ENCODE measurements around the gene IGF2BP3. TPM values are rescaled to one million over a fixed set of nuclear protein-coding genes. Genes with fewer than 3 reads are reported as not detected.
"Not testable (repeated sequence)": the region's sequence is repeated elsewhere in the genome, so short reads cannot be mapped to it uniquely, and the experiment has no call there.

IGF2BP3 gene
- total RNA-seq, 2 experiments from 2014 or later = 0.50 to 1.2 TPM

- ChIA-PET POLR2A (no interaction called here), CTCF (no interaction called here)
- no peak overlapping the region for H3K4me3 Mint-ChIP-seq
- peaks cover 10% of the 10 kb centered on the region for H3K9me3 Mint-ChIP-seq
- H3K36me3 Mint-ChIP-seq (ENCODE audit: low read depth) = no peaks in the 10 kb centered on the region
- H3K27ac Mint-ChIP-seq = no peak overlapping the region
- H3K4me1 Mint-ChIP-seq = no peaks in the 10 kb centered on the region
- no peak for DNase-seq
- H3K27me3 Mint-ChIP-seq = no peaks in the 10 kb centered on the region
Observed at GRCh38 chr7:23405240-23405618, 65.1 kb downstream of the IGF2BP3 start.

- no peaks in the 10 kb centered on the region for H3K27me3 Mint-ChIP-seq
- no peaks in the 10 kb centered on the region for H3K36me3 Mint-ChIP-seq (ENCODE audit: low read depth)
- H3K27ac Mint-ChIP-seq = no peak overlapping the region
- ChIA-PET CTCF (no interaction called here), POLR2A (interaction anchor here (0.5 kb wide), 1 partner anchor 14 kb away, joined by 3 read pairs; no protein-coding TSS in a partner anchor)
- no peak for DNase-seq
- H3K9me3 Mint-ChIP-seq = peaks cover 10% of the 10 kb centered on the region
- H3K4me3 Mint-ChIP-seq = no peak overlapping the region
- H3K4me1 Mint-ChIP-seq = no peaks in the 10 kb centered on the region
Observed at GRCh38 chr7:23404546-23405239, 65.6 kb downstream of the IGF2BP3 start.

- no peak overlapping the region for H3K4me3 Mint-ChIP-seq
- POLR2A ChIA-PET = interaction anchor here (0.5 kb wide), 1 partner anchor 14 kb away, joined by 3 read pairs; no protein-coding TSS in a partner anchor
- H3K9me3 Mint-ChIP-seq = peaks cover 10% of the 10 kb centered on the region
- DNase-seq = no peak
- H3K4me1 Mint-ChIP-seq = no peaks in the 10 kb centered on the region
- no peaks in the 10 kb centered on the region for H3K27me3 Mint-ChIP-seq
- no peaks in the 10 kb centered on the region for H3K36me3 Mint-ChIP-seq (ENCODE audit: low read depth)
- H3K27ac Mint-ChIP-seq = no peak overlapping the region
- CTCF ChIA-PET = no interaction called here
Observed at GRCh38 chr7:23403970-23404369, 66.3 kb downstream of the IGF2BP3 start.

- POLR2A ChIA-PET; H3K36me3 Mint-ChIP-seq (ENCODE audit: low read depth); CTCF ChIA-PET; H3K9me3 Mint-ChIP-seq; H3K27me3 Mint-ChIP-seq; H3K27ac Mint-ChIP-seq; H3K4me3 Mint-ChIP-seq; H3K4me1 Mint-ChIP-seq; DNase-seq: not testable (repeated sequence)
Observed at GRCh38 chr7:23398090-23398489, 72.2 kb downstream of the IGF2BP3 start.

- no peaks in the 10 kb centered on the region for H3K9me3 Mint-ChIP-seq
- no peak overlapping the region for H3K27ac Mint-ChIP-seq
- DNase-seq = no peak
- H3K27me3 Mint-ChIP-seq = no peaks in the 10 kb centered on the region
- H3K4me3 Mint-ChIP-seq = no peak overlapping the region
- ChIA-PET CTCF (interaction anchor here (0.6 to 1.1 kb wide), 2 partner anchors 13 to 36 kb away, joined by 3 read pairs; no protein-coding TSS in a partner anchor), POLR2A (no interaction called here)
- no peaks in the 10 kb centered on the region for H3K36me3 Mint-ChIP-seq (ENCODE audit: low read depth)
- H3K4me1 Mint-ChIP-seq = no peaks in the 10 kb centered on the region
Observed at GRCh38 chr7:23397241-23397640, 73.0 kb downstream of the IGF2BP3 start.

- CTCF ChIA-PET = interaction anchor here (0.6 to 1.1 kb wide), 2 partner anchors 14 to 37 kb away, joined by 3 read pairs; no protein-coding TSS in a partner anchor
- Mint-ChIP-seq H3K36me3 (ENCODE audit: low read depth) (no peaks in the 10 kb centered on the region), H3K9me3 (no peaks in the 10 kb centered on the region), H3K27me3 (no peaks in the 10 kb centered on the region), H3K4me1 (no peaks in the 10 kb centered on the region), H3K27ac (no peak overlapping the region), H3K4me3 (no peak overlapping the region)
- POLR2A ChIA-PET = no interaction called here
- DNase-seq = no peak
Observed at GRCh38 chr7:23396222-23397015, 73.9 kb downstream of the IGF2BP3 start.

GRCh38 chr7:23394488-23395171, 75.7 kb downstream of the IGF2BP3 start:
- H3K27me3 Mint-ChIP-seq = no peaks in the 10 kb centered on the region
- DNase-seq = no peak
- ChIA-PET POLR2A (no interaction called here), CTCF (interaction anchor here (0.6 to 1.6 kb wide), 3 partner anchors 95 to 160 kb away, joined by 3 to 5 read pairs (median 4); no protein-coding TSS in a partner anchor)
- no peaks in the 10 kb centered on the region for H3K36me3 Mint-ChIP-seq (ENCODE audit: low read depth)
- H3K4me1 Mint-ChIP-seq = no peaks in the 10 kb centered on the region
- no peak overlapping the region for H3K4me3 Mint-ChIP-seq
- H3K27ac Mint-ChIP-seq = no peak overlapping the region
- H3K9me3 Mint-ChIP-seq = no peaks in the 10 kb centered on the region

GRCh38 chr7:23393636-23394035, 76.7 kb downstream of the IGF2BP3 start:
- Mint-ChIP-seq H3K36me3 (ENCODE audit: low read depth) (no peaks in the 10 kb centered on the region), H3K4me1 (no peaks in the 10 kb centered on the region), H3K27ac (no peak overlapping the region), H3K4me3 (no peak overlapping the region), H3K9me3 (no peaks in the 10 kb centered on the region), H3K27me3 (no peaks in the 10 kb centered on the region)
- ChIA-PET POLR2A (no interaction called here), CTCF (interaction anchor here (1.6 kb wide), 1 partner anchor 94 kb away, joined by 3 read pairs; no protein-coding TSS in a partner anchor)
- no peak for DNase-seq

GRCh38 chr7:23389701-23390100, 80.6 kb downstream of the IGF2BP3 start:
- H3K27me3 Mint-ChIP-seq = no peaks in the 10 kb centered on the region
- no peak overlapping the region for H3K4me3 Mint-ChIP-seq
- DNase-seq = no peak
- peaks cover 4% of the 10 kb centered on the region for H3K4me1 Mint-ChIP-seq
- CTCF ChIA-PET = interaction anchor here (0.5 to 0.8 kb wide), 2 partner anchors 30 to 1828 kb away, joined by 3 to 4 read pairs; no protein-coding TSS in a partner anchor
- POLR2A ChIA-PET = no interaction called here
- no peak overlapping the region for H3K27ac Mint-ChIP-seq
- H3K36me3 Mint-ChIP-seq (ENCODE audit: low read depth) = no peaks in the 10 kb centered on the region
- H3K9me3 Mint-ChIP-seq = no peaks in the 10 kb centered on the region

- Mint-ChIP-seq H3K4me3 (no peak overlapping the region), H3K27ac (no peak overlapping the region), H3K27me3 (no peaks in the 10 kb centered on the region), H3K36me3 (ENCODE audit: low read depth) (no peaks in the 10 kb centered on the region), H3K4me1 (peaks cover 4% of the 10 kb centered on the region), H3K9me3 (no peaks in the 10 kb centered on the region)
- no peak for DNase-seq
- ChIA-PET CTCF (no interaction called here), POLR2A (no interaction called here)
Observed at GRCh38 chr7:23387583-23387982, 82.7 kb downstream of the IGF2BP3 start.

- H3K9me3 Mint-ChIP-seq = no peaks in the 10 kb centered on the region
- peaks cover 2% of the 10 kb centered on the region for H3K36me3 Mint-ChIP-seq (ENCODE audit: low read depth)
- no peak for DNase-seq
- no peak overlapping the region for H3K27ac Mint-ChIP-seq
- ChIA-PET POLR2A (no interaction called here), CTCF (interaction anchor here (0.7 to 1.9 kb wide), 2 partner anchors 27 to 112 kb away, joined by 3 to 4 read pairs; no protein-coding TSS in a partner anchor)
- no peak overlapping the region for H3K4me3 Mint-ChIP-seq
- H3K4me1 Mint-ChIP-seq = peaks cover 9% of the 10 kb centered on the region
- no peaks in the 10 kb centered on the region for H3K27me3 Mint-ChIP-seq
Observed at GRCh38 chr7:23385140-23385539, 85.2 kb downstream of the IGF2BP3 start.

GRCh38 chr7:23383225-23383624, 87.1 kb downstream of the IGF2BP3 start:
- DNase-seq = no peak
- ChIA-PET POLR2A (no interaction called here), CTCF (interaction anchor here (0.6 kb wide), 1 partner anchor 105 kb away, joined by 3 read pairs; no protein-coding TSS in a partner anchor)
- Mint-ChIP-seq H3K4me3 (no peak overlapping the region), H3K36me3 (ENCODE audit: low read depth) (peaks cover 2% of the 10 kb centered on the region), H3K4me1 (peaks cover 9% of the 10 kb centered on the region), H3K9me3 (no peaks in the 10 kb centered on the region), H3K27me3 (no peaks in the 10 kb centered on the region), H3K27ac (no peak overlapping the region)

- Mint-ChIP-seq H3K9me3 (no peaks in the 10 kb centered on the region), H3K4me1 (peaks cover 9% of the 10 kb centered on the region), H3K27ac (no peak overlapping the region), H3K27me3 (no peaks in the 10 kb centered on the region), H3K36me3 (ENCODE audit: low read depth) (peaks cover 2% of the 10 kb centered on the region), H3K4me3 (no peak overlapping the region)
- no peak for DNase-seq
- CTCF ChIA-PET = no interaction called here
- POLR2A ChIA-PET = no interaction called here
Observed at GRCh38 chr7:23380961-23381360, 89.3 kb downstream of the IGF2BP3 start.

Measured in activated CD4-positive, alpha-beta T cell treated with anti-CD3 and anti-CD28 coated beads, Interleukin-2, amount 10 ng/mL, durations not matched to agents 7 days and 5 days (primary cell).